Left forelimb (tissue), 1 donor: ENCODE measurements around the gene RINL.

Experiments used
- DNase-seq: peaks from one replicate; pipeline ENCODE4 v3.0.0-alpha.2; 2018; ENCODE audit warnings: low spot score

Gene RINL, protein sequence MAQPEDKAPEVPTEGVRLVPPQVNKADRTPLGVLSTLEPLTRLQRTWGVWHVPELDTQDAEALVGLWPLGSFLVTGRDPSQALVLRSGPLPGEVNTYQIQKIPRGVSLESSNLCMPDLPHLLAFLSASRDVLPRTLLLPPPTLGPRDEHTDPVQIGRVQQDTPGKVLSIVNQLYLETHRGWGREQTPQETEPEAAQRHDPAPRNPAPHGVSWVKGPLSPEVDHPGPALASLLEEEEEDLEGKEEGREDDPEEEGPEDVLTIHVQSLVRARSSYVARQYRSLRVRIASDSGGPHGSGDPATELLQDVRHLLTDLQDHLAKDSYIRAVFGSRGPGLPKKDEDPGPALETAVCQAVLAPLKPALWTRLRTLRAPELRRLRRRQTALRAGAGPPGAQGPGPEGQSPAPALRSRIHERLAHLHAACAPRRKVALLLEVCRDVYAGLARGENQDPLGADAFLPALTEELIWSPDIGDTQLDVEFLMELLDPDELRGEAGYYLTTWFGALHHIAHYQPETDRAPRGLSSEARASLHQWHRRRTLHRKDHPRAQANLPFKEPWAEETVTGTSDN

DNA sequence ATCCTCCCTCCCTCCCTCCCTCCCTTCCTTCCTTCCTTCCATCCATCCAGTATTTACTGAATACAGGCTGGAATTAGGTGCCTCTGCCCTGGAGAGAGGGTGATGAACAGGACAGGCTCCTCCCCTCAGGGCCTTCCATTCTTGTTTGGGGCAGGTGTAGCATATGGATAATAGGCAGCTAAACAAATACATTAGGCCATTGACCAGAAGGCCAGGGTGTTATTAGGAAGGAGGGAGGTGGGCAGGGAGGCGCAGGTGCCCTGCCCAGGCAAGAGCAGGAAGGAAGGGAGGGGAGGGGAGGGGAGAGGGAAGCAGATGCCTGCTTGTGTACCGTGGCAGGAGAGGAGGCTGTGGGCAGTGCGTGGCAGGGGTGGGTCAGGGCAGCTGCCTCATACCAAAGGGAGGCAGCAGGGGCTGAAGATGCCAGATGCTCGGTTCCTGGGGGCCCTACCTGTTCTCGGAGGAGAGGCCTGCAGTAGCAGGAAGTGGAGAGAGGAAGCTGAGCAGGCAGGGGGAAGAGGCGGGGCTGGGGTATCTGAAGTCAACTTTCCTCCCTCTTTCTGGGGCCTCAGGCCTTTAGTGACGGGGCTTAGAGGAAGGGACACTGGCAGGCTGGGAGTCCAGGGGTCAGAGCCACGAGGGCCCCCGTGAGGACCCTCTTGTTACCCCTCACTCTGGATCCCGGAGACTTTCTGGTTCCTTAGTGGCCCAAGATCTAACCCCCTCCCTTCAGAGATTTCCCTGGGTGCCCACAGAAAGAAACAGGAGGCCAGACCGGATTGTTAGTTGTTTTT, at the start of gene RINL:
Gene RINL (minus strand): TSS at position 495 of the 794 bp plus-strand sequence. CDS start 1,533 bp downstream, outside the sequence.
- no peak for DNase-seq

DNA sequence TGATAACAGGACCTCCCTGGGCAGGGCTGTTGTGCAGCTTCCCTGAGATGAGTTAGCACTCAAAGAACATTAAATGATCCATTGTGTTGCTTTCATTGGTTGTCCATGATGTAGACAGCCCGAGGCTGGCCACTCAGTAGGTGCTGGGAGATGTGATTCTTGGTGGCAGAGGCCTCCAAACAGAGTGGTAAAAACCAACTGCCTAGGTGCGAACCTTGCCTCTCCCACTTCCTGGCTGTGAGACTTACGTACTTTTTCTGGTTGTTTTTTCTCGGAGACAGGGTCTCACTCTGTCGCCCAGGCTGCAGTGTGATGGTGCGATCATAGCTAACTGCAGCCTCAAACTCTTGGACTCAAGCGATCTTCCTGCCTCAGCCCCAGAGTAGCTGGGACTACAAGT, 46.3 kb upstream of the RINL start:
- DNase-seq, result no peak

DNA sequence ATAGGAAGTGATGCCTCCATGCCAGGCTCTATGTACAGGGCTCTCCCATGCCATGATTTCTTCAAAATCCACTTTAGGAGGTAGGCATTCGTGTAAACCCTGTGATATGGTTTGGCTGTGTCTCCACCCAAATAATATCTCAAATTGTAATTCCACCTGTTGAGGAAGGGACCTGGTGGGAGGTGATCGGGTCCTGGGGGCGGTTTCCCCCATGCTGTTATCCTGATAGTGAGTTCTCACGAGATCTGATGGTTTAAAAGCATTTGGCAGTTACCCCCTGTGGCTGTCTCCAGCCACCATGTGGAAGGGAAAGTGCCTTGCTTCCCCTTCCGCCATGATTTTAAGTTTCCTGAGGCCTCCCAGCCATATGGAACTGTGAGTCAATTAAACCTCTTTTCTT, 44.4 kb upstream of the RINL start:
- DNase-seq, result no peak

DNA sequence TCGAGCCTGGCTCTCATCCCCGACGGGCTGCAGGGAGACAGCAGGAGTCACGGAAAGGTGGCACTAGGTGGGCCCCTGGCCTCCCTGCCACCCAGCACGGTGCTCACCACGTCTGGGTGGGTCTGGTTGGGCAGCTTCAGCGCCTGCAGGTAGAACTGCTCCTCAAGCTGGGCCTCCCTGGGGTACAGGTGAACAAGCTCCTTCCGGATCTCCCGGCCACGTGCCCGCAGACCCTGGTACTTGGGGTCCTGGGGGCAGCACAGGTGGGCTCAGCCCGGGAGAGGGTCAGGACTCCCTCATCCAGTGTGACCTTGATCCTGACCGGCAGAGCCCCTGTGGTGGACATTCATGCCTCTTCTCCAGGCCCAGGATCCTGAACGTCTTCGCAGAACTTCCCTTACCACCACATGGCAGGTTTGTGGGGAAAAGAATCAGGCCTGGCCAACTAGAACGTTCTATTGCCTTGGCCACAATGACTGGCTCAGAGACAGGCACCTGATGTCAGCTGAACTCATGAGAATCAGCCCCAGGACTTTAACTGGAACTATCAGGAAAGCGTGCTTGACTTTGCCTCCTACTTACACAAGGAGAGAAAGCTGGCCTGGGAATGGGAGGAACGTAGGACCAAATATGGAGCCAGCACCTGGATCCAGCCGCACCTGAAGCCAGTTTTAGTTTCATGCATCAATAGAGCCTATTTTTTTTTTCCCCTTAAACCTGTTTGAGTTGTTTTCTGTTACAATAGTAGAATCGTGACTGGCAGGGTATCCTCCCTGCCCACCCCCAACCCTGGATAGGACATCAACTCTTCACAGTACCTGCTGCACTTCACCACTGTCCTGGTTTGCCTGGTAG, 43.6 kb upstream of the RINL start:
- DNase-seq, result no peak

DNA sequence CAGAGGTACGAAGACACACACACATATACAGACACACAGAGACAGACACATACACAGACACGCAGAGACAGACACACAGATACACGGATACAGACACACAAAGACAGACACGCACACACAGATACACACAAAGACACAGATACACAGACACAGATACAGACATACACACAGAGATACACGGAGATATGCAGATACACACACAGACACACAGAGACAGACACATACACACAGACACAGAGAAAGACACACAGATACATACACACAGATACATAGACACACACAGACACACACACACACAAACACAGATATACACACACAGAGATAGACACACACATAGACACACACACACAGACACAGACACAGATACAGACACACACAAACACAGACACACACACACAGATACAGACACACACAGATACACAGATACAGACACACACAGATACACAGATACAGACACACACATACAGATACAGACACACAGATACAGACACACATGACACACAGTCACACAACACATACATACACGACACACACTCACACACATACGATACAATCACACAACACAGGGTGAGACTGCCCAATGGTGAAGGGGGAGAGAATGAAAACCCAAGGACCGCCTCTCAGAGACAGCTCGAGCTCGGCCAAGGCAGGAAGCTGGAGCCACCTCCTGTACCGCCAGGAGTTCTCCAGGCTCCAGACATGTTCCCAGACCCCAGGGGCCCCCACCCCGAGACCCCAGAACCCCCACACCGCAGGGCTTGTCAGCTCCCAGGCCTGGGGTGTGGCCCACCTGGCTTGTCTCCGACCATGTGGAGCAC, 42.7 kb upstream of the RINL start:
- no peak for DNase-seq

DNA sequence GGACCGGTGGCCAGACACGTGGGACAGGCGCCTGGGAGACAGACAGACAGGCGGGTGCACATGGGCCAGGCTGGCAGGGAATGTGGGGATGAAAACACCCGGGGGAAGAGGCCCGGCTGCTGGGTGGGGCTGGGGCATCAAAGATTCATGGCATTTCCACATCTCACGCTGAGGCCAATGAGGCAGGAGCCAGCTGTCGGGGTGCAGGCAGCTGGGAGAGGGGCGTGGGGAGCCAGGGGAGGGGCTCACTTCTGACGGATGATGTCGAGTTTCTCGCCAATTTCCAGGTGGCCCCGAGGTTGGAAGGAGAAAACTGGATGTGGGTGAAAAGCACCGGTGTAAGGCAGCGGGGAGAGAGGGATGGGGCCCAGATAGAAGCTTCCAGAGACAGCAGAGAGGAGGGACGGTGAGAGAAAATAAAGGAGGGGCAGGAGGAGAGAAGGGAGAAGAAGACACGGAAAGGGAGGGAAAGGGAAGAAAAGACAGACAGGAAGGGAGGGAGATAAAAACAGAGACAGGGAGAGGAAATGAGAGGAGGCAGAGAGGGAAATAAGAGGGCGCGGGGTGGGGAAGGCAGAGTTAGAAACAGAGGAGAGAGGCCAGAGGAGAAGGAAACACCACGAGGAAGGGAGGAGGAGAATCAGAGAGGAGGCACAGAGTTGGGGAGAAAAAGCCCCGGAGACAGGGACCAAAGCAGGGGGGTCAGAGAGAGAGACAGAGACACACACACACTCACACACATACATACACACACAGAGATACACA, 41.9 kb upstream of the RINL start:
- DNase-seq, result no peak

DNA sequence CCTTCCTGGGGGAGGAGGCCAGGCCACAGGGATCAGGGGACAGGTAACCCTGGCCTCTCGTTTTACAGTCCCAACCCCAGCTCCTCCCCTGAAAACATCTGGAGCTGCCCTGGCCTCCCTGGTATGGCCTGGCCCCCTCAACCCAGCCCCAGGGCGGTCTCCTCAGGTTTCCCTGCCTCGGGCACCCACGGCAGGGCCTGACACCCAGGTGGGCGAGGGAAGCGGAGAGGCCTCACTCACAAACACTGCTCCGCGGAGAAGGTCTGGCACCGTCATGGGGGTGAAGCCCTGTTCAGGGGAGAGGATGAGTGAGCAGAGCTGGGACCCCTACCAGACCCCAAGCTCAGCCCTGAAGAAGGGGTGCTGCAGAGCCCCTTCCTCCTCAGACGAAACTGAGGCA, 40.5 kb upstream of the RINL start:
- no peak for DNase-seq

DNA sequence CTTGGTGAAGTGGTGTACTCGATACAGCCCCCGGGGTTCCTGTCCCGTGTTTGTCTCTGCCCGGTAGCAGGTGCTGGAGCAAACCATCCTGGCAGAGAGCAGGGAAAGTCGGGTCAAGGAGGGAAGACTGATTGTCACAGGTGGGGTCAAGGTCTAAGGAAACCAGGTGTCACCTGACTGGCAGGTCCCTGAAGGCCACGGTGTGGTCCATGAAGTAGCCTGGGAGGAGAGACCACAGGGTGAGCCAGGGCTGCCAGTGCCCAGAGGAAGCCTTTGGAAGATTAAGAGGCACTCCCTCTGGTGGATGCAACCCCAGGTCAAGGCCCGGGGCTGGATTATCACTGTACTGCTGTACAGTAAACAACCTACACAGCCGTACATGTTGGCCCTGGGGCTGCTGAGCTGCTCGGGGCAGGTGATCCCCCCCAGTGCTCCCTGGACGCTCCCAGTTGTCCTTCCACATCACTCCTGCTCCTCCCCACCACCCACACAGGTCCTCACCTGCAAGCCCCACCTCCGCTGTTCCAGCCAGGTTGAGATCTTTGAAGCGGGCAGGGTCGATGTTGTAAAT, 39.9 kb upstream of the RINL start:
- DNase-seq, result no peak

DNA sequence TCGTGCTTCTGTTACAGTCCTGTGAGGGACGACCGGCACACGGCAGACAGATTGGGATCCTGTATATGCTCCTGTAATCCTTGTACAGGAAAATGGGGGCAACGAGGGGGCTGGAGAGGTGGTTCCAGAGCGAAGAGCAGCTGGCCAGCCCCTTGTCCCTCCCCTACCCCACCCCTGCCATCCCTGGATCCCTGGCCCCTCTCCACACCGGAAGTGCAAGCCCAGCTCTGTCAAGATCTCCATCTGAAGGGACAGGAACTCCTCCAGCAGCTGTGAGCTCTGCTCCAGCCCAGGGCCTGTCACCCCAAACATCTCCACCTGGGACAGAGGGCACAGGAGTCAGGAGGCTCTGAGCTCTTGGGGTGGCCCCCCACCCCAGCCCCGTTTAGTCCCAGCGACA, 39.4 kb upstream of the RINL start:
- DNase-seq, result no peak

DNA sequence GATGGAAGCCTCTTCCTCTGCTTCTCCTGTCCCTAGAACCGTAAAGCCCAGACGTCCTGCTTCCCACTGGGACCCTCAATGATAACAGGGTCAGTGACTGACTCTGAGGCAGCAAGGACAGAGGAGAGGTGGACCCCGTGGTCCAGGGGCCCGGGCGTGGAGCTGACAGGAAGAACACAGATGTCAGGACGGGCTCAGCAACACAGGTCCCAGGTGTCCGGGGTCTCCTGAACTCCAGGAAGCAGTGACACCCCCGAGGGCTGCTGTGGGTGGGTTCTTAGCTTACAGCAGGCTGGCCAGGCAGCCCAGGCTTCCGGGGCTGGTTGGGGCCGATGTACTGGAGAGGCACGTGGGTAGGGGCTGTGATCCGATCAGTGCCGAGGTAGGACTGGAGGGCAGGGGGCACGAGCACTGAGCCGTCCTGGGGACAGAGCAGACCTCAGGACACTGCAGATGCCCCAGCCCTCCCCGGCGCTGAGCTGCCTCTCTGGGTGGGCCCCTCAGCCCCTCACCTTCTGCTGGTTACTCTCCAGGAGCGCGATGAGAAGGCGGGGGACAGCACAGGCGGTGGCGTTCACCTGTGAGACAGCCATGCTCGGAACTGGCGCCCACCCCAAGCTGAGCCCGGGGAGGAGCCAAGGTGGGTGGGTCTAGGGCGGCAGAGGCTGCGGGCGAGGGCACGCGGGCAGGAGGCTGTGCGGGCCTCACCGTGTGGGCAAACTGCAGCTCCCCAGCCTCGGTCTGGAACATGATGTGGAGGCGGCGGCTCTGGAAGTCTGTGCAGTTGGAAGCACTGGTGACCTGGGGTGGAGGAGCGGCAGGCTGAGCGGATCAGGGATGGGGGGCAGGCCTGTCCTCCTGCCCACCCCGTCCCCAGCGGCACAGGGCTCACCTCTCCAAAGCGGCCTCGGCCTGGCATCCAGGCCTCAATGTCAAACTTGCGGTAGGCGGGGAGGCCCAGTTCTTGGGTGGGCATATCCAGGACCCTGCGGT, 37.5 kb upstream of the RINL start:
- DNase-seq, result no peak

DNA sequence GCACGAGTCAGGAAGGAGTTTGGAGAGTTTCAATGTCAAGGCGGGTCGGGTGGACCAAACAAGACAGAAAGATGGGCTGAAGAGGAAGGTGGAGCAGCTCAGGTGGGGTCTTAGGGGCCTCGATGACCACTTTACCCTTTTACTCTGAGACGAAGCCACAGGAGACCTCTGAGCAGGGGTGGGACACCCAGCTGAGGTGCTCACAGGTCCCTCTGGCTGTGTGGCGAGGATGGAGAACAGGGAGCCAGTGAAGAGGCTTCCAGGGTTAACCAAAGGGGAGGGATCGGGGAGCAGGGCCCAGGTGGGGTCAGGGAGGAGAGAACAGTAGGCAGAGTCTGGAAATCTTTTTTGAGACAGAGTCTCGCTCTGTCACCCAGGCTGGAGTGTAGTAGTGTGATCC, 35.9 kb upstream of the RINL start:
- no peak for DNase-seq

DNA sequence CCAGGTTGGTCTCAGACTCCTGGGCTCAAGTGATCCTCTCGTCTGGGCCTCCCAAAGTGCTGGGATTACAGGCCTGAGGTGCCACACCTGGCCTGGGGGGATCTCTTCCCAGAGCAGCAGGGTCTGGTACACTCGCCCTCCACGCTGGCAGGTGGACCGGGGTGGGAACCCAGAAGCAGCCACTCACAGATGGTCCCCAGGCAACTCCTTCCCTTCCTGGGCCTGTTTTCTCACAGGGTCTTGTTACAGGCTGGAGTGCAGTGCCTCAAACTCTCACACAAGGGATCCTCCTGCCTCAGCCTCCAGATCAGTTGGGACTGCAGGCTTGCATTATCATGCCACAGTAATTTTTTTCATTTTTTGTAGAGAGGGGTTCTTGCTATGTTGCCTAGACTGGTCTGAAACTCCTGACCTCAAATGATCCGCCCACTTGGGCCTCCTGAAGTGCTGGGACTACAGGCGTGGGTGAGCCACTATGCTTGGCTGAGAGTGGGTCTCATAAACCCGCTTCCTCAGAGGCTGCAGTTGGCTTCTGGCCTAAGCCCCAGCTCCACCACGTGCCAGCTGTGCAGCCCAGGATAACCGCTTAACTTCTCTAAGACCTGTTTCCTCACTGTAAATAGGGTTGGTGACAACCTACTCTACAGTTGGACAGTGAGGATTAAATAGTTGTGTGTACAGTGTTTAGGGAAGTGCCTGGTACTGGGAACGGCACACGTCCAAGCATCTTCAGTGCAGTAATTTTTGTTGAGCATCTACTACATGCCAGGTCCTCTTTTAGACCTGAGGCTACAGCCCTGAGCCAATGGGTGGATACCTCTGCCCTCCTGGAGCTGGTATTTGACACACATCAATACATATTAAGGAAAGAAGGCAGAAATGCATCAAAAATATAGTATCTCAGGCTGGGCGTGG, 34.8 kb upstream of the RINL start:
- no peak for DNase-seq

DNA sequence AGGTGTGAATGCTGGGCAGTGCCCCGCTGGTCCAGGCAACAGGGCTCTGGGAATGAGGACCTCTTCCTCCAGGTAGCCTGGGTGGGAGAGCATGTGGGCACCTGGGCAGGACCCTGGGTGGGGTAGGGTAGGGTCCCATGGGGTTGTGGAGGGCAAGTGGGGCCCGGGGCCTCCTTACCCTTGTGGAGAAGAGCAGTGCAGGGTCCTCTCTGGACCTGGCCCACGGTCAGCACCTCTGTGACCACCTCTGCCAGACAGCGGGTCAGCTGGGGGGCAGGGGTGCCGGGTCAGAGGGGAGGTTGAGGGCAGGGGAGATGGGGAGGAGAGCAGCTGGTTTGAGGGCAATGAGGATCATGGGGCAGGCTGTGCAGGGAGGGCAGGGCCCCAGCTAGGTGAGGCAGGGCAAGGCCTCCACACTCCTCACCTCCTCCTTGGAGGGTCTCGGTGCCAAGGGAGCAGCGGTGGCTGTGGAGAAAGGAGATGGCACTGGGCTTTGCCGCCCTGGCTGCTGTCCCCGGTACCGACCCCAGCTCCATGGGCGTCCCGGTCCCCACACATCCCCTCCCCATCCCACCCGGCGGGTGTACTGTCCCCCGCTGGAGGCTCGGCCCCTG, 33.4 kb upstream of the RINL start:
- DNase-seq, result no peak

DNA sequence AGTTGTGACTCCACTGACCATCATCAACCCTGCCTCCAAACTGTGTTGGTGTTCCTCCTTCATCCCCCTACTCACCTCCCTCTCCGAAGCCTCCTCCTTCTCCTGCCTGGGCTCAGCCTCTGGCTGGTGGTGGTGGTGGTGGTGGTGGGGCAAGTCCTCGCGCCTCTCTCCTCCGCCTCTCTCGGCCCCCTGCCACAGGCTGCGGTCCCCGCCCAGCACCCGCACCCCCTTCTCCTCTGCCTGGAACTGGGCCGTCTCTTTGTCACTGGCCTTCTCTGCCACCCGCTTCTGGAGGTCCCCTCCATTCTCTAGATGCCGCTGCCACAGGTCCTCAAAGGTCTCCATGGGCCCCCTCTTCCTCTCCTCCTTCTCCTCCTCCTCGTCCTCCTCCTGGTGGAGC, 32.4 kb upstream of the RINL start:
- no peak for DNase-seq

DNA sequence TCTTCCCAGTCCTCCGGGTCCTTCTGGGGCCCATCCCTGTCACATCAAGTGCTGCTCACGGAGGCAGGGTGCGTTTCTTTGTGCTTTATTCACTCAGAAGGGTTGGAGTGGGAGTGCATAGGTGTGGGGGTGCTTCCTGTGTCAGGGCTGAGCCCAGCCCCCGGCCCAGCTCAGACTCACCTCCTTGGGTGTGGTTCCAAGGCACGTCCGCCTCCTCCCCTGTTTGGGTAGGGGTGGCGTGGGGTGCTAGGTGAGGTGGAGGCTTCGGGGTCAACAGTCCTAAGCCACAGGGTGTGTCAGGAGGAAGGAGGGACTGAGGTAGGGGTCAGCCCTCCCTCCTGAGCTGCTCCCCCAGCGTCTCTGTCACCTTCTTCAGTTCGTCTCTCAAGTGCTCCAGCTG, 30.8 kb upstream of the RINL start:
- no peak for DNase-seq

DNA sequence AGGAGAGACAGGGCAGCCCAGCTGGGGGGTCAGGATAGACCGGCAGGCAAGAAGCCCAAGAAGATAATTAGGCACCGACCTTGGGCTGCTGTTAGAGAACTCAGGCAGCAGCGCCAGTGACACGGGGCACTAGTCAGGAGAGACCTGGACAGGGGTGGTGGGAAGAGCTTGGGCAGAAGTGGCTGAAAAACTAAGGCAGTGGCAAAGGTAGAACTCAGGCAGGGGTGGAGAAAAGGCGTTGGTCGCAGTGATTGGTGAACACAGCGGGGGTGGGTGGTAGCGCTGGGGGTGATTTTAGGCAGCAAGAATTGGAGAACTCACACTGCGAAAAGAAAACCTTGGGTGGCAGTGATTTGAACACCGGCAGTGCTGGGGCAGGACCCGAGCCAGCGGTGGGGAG, 29.6 kb upstream of the RINL start:
- no peak for DNase-seq

DNA sequence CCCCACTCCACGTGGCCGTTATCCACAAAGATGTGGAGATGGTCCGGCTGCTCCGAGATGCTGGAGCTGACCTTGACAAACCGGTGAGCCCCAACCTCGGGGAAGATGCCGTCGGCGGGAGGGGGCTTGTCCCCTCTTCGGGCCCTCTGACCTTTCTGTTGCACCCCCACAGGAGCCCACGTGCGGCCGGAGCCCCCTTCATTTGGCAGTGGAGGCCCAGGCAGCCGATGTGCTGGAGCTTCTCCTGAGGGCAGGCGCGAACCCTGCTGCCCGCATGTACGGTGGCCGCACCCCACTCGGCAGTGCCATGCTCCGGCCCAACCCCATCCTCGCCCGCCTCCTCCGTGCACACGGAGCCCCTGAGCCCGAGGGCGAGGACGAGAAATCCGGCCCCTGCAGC, 29.2 kb upstream of the RINL start:
- no peak for DNase-seq
